ENCODE measurements around the gene HSPBP1.

Gene HSPBP1

GRCh38 chr19:55311797-55312196 lies 31.9 kb upstream of the HSPBP1 start:
- H3K4me1 Mint-ChIP-seq: no peaks in the 10 kb centered on the region
- H3K36me3 Mint-ChIP-seq: peaks cover 3% of the 10 kb centered on the region in 2 donors
- no peak for ATAC-seq (replicated peaks)
- DNase-seq: no peak
- no peaks in the 10 kb centered on the region for H3K9me3 Mint-ChIP-seq
- H3K27me3 Mint-ChIP-seq: no peaks in the 10 kb centered on the region
- H3K27ac Mint-ChIP-seq: no peak overlapping the region
- H3K4me3 Mint-ChIP-seq: no peak overlapping the region

- no peaks in the 10 kb centered on the region for H3K27me3 Mint-ChIP-seq
- ATAC-seq (replicated peaks): no peak
- no peak overlapping the region for H3K4me3 Mint-ChIP-seq
- H3K9me3 Mint-ChIP-seq: no peaks in the 10 kb centered on the region
- H3K4me1 Mint-ChIP-seq: no peaks in the 10 kb centered on the region
- no peak for DNase-seq
- no peak overlapping the region for H3K27ac Mint-ChIP-seq
- peaks cover 3% of the 10 kb centered on the region in 2 donors for H3K36me3 Mint-ChIP-seq
Measured at GRCh38 chr19:55311397-55311796, 31.5 kb upstream of the HSPBP1 start.

- ATAC-seq (replicated peaks) (no peak), DNase-seq (no peak)
- Mint-ChIP-seq H3K27me3 (no peaks in the 10 kb centered on the region), H3K9me3 (no peaks in the 10 kb centered on the region), H3K36me3 (peaks cover 3% of the 10 kb centered on the region in 2 donors), H3K4me1 (no peaks in the 10 kb centered on the region), H3K27ac (no peak overlapping the region), H3K4me3 (no peak overlapping the region)
Measured at GRCh38 chr19:55310498-55310897, 30.6 kb upstream of the HSPBP1 start.

- DNase-seq (no peak), ATAC-seq (replicated peaks) (no peak)
- Mint-ChIP-seq H3K27me3 (no peaks in the 10 kb centered on the region), H3K4me3 (no peak overlapping the region), H3K36me3 (peaks cover 3 to 5% of the 10 kb centered on the region in 2 donors), H3K27ac (no peak overlapping the region), H3K4me1 (peaks cover 0 to 2% of the 10 kb centered on the region in 2 donors), H3K9me3 (peaks cover 0 to 2% of the 10 kb centered on the region in 2 donors)
Measured at GRCh38 chr19:55309448-55309847, 29.5 kb upstream of the HSPBP1 start.

- Mint-ChIP-seq H3K9me3 (peaks cover 0 to 2% of the 10 kb centered on the region in 2 donors), H3K27me3 (no peaks in the 10 kb centered on the region), H3K4me3 (no peak overlapping the region), H3K27ac (no peak overlapping the region), H3K36me3 (peaks cover 3 to 5% of the 10 kb centered on the region in 2 donors), H3K4me1 (peaks cover 0 to 2% of the 10 kb centered on the region in 2 donors)
- ATAC-seq (replicated peaks): no peak
- no peak for DNase-seq
Measured at GRCh38 chr19:55308281-55308680, 28.4 kb upstream of the HSPBP1 start.

GRCh38 chr19:55306712-55307111 lies 26.8 kb upstream of the HSPBP1 start:
- Mint-ChIP-seq H3K27me3 (no peaks in the 10 kb centered on the region), H3K36me3 (peaks cover 3 to 5% of the 10 kb centered on the region in 2 donors), H3K4me3 (no peak overlapping the region), H3K27ac (no peak overlapping the region), H3K4me1 (peaks cover 2 to 8% of the 10 kb centered on the region in 2 donors), H3K9me3 (peaks cover 0 to 2% of the 10 kb centered on the region in 2 donors)
- ATAC-seq (replicated peaks) (no peak), DNase-seq (no peak)

GRCh38 chr19:55305983-55306562 lies 26.2 kb upstream of the HSPBP1 start:
- H3K36me3 Mint-ChIP-seq: peaks cover 3 to 5% of the 10 kb centered on the region in 2 donors
- no peak overlapping the region for H3K27ac Mint-ChIP-seq
- H3K4me3 Mint-ChIP-seq: no peak overlapping the region
- H3K9me3 Mint-ChIP-seq: peaks cover 0 to 2% of the 10 kb centered on the region in 2 donors
- peaks cover 3 to 13% of the 10 kb centered on the region in 2 donors for H3K4me1 Mint-ChIP-seq
- no peaks in the 10 kb centered on the region for H3K27me3 Mint-ChIP-seq
- ATAC-seq (replicated peaks) (no peak), DNase-seq (no peak)

GRCh38 chr19:55305491-55305890 lies 25.6 kb upstream of the HSPBP1 start:
- peak; percentile 61 to 66 for ATAC-seq (replicated peaks)
- DNase-seq: no peak
- peaks cover 3 to 13% of the 10 kb centered on the region in 2 donors for H3K4me1 Mint-ChIP-seq
- H3K9me3 Mint-ChIP-seq: peaks cover 0 to 2% of the 10 kb centered on the region in 2 donors
- no peaks in the 10 kb centered on the region for H3K27me3 Mint-ChIP-seq
- H3K27ac Mint-ChIP-seq: no peak overlapping the region
- H3K36me3 Mint-ChIP-seq: peaks cover 3 to 5% of the 10 kb centered on the region in 2 donors
- H3K4me3 Mint-ChIP-seq: no peak overlapping the region

GRCh38 chr19:55304980-55305379 lies 25.1 kb upstream of the HSPBP1 start:
- Mint-ChIP-seq H3K36me3 (peaks cover 0 to 3% of the 10 kb centered on the region in 2 donors), H3K27me3 (peaks cover under 1 to 2% of the 10 kb centered on the region in 2 donors), H3K4me1 (peaks cover 3 to 13% of the 10 kb centered on the region in 2 donors), H3K9me3 (peaks cover 0 to 2% of the 10 kb centered on the region in 2 donors), H3K4me3 (no peak overlapping the region), H3K27ac (no peak overlapping the region)
- ATAC-seq (replicated peaks): no peak
- no peak for DNase-seq

- Mint-ChIP-seq H3K27ac (no peak overlapping the region), H3K4me3 (no peak overlapping the region), H3K36me3 (peaks cover 0 to 3% of the 10 kb centered on the region in 2 donors), H3K4me1 (peaks cover 3 to 13% of the 10 kb centered on the region in 2 donors), H3K9me3 (peaks cover 0 to 2% of the 10 kb centered on the region in 2 donors), H3K27me3 (peaks cover 5 to 6% of the 10 kb centered on the region in 2 donors)
- ATAC-seq (replicated peaks): no peak
- DNase-seq: no peak
Measured at GRCh38 chr19:55304279-55304978, 24.5 kb upstream of the HSPBP1 start.

- H3K27me3 Mint-ChIP-seq: peaks cover 5 to 6% of the 10 kb centered on the region in 2 donors
- peaks cover 0 to 2% of the 10 kb centered on the region in 2 donors for H3K9me3 Mint-ChIP-seq
- no peak overlapping the region for H3K27ac Mint-ChIP-seq
- peaks cover 0 to 3% of the 10 kb centered on the region in 2 donors for H3K36me3 Mint-ChIP-seq
- ATAC-seq (replicated peaks) (no peak), DNase-seq (no peak)
- peaks cover 3 to 13% of the 10 kb centered on the region in 2 donors for H3K4me1 Mint-ChIP-seq
- H3K4me3 Mint-ChIP-seq: no peak overlapping the region
Measured at GRCh38 chr19:55303477-55303876, 23.6 kb upstream of the HSPBP1 start.

GRCh38 chr19:55302318-55302703 lies 22.4 kb upstream of the HSPBP1 start:
- peaks cover 3 to 13% of the 10 kb centered on the region in 2 donors for H3K4me1 Mint-ChIP-seq

GRCh38 chr19:55301459-55302317 lies 21.8 kb upstream of the HSPBP1 start:
- H3K4me3 Mint-ChIP-seq: peak overlapping the region; percentile 90 to 96
- ATAC-seq (replicated peaks) (peak; percentile 94), DNase-seq (peak; percentile 90)
- H3K27me3 Mint-ChIP-seq: peaks cover 5 to 6% of the 10 kb centered on the region in 2 donors
- peaks cover 3 to 13% of the 10 kb centered on the region in 2 donors for H3K4me1 Mint-ChIP-seq
- peaks cover 0 to 3% of the 10 kb centered on the region in 2 donors for H3K36me3 Mint-ChIP-seq
- H3K9me3 Mint-ChIP-seq: peaks cover 0 to 2% of the 10 kb centered on the region in 2 donors
- peak overlapping the region; percentile 78 for H3K27ac Mint-ChIP-seq

More at GRCh38 chr19:55302318-55302703, 22.4 kb upstream of the HSPBP1 start:
- no peak for ATAC-seq (replicated peaks)
- no peak for DNase-seq
- H3K9me3 Mint-ChIP-seq: peaks cover 0 to 2% of the 10 kb centered on the region in 2 donors
- peak overlapping the region; percentile 78 for H3K27ac Mint-ChIP-seq
- peak overlapping the region; percentile 90 to 96 for H3K4me3 Mint-ChIP-seq
- H3K27me3 Mint-ChIP-seq: peaks cover 5 to 6% of the 10 kb centered on the region in 2 donors
- H3K36me3 Mint-ChIP-seq: peaks cover 0 to 3% of the 10 kb centered on the region in 2 donors

- ATAC-seq (replicated peaks) (no peak), DNase-seq (no peak)
- Mint-ChIP-seq H3K27ac (peak overlapping the region; percentile 78), H3K27me3 (peaks cover 5 to 6% of the 10 kb centered on the region in 2 donors), H3K4me3 (peak overlapping the region; percentile 90 to 96), H3K9me3 (peaks cover 0 to 2% of the 10 kb centered on the region in 2 donors), H3K4me1 (peaks cover 3 to 13% of the 10 kb centered on the region in 2 donors), H3K36me3 (peaks cover 0 to 3% of the 10 kb centered on the region in 2 donors)
Measured at GRCh38 chr19:55300886-55301458, 21.1 kb upstream of the HSPBP1 start.
